Measurements from ENCODE around the gene PLSCR3.
"Not testable (repeated sequence)": the region's sequence is repeated elsewhere in the genome, so short reads cannot be mapped to it uniquely, and the experiment has no call there.

The PLSCR3 gene

GRCh38 chr17:7379134-7379533 lies 15.2 kb downstream of the PLSCR3 start:
- DNase-seq = no peak

GRCh38 chr17:7374353-7374752 lies 20.0 kb downstream of the PLSCR3 start:
- no peak for DNase-seq

- no peak for DNase-seq
Measured at GRCh38 chr17:7370853-7371252, 23.5 kb downstream of the PLSCR3 start.

- no peak for DNase-seq
Measured at GRCh38 chr17:7369825-7370224, 24.5 kb downstream of the PLSCR3 start.

GRCh38 chr17:7368599-7368994 lies 25.7 kb downstream of the PLSCR3 start:
- DNase-seq = not testable (repeated sequence)

- no peak for DNase-seq
Measured at GRCh38 chr17:7367918-7368598, 26.3 kb downstream of the PLSCR3 start.

- DNase-seq = no peak
Measured at GRCh38 chr17:7367083-7367482, 27.2 kb downstream of the PLSCR3 start.

GRCh38 chr17:7365963-7366362 lies 28.4 kb downstream of the PLSCR3 start:
- not testable (repeated sequence) for DNase-seq

GRCh38 chr17:7363311-7363710 lies 31.0 kb downstream of the PLSCR3 start:
- DNase-seq = no peak

GRCh38 chr17:7361906-7362305 lies 32.4 kb downstream of the PLSCR3 start:
- no peak for DNase-seq

GRCh38 chr17:7357381-7357780 lies 36.9 kb downstream of the PLSCR3 start:
- no peak for DNase-seq

- no peak for DNase-seq
Measured at GRCh38 chr17:7356756-7357155, 37.6 kb downstream of the PLSCR3 start.

- peak; percentile 83 for DNase-seq
Measured at GRCh38 chr17:7356072-7356549, 38.2 kb downstream of the PLSCR3 start.

- no peak for DNase-seq
Measured at GRCh38 chr17:7355573-7355972, 38.8 kb downstream of the PLSCR3 start.

- DNase-seq = no peak
Measured at GRCh38 chr17:7355053-7355452, 39.3 kb downstream of the PLSCR3 start, which contains the start of gene TMEM95. TSS of gene TMEM95 (plus strand) at chr17:7355156. CDS start at chr17:7355205, 49 bp downstream.

- DNase-seq = no peak
Measured at GRCh38 chr17:7354262-7354843, 40.0 kb downstream of the PLSCR3 start.

GRCh38 chr17:7352910-7353635 lies 41.3 kb downstream of the PLSCR3 start:
- DNase-seq = no peak

- no peak for DNase-seq
Measured at GRCh38 chr17:7352503-7352889, 41.8 kb downstream of the PLSCR3 start.

- DNase-seq = peak; percentile 90
Measured at GRCh38 chr17:7351665-7352502, 42.4 kb downstream of the PLSCR3 start, which contains the start of gene KCTD11. TSS of gene KCTD11 (plus strand) at chr17:7352162.

- DNase-seq = no peak
Measured at GRCh38 chr17:7348478-7349242, 45.7 kb downstream of the PLSCR3 start.

- DNase-seq = no peak
Measured at GRCh38 chr17:7347630-7348477, 46.5 kb downstream of the PLSCR3 start.
